Measurements from ENCODE around the gene OSBP2. TPM values are rescaled to one million over a fixed set of nuclear protein-coding genes. Genes with fewer than 3 reads are reported as not detected.

OSBP2 gene
- total RNA-seq, 4 donors from 2014 or later, result 0.60 to 7.5 (median 4.3) TPM

- in situ Hi-C loops (cut with MboI; ENCODE audit: low pct_ligation_motif_present in 1 of 4, low pct_unique_long_range_greater_than_20kb in 1 of 4, low sequenced_read_pairs in 3 of 4), result loop anchor here in 2 of 4 donors (5.0 to 10.0 kb wide), 2 partner anchors 115 to 128 kb away; partner anchors contain the start of gene SLC35E4 (in 1 of the 2)
- H3K4me1 ChIP-seq, result no peaks in the 10 kb centered on the region
- WGBS, 2 donors (ENCODE audit: low coverage in 1 of 2), result 23 to 43% methylated on average over 1 of the region's 1 CpG
Measured at GRCh38 chr22:30752771-30753170, 58.1 kb downstream of the OSBP2 start.

GRCh38 chr22:30753701-30754100 lies 59.0 kb downstream of the OSBP2 start:
- no peak for DNase-seq
- TF ChIP-seq POLR2AphosphoS5 (IDR thresholded peaks at IDR 0.05) (no peak), POLR2A (IDR thresholded peaks at IDR 0.05) (no peak), CTCF (IDR thresholded peaks at IDR 0.05) (no peak), EP300 (IDR thresholded peaks at IDR 0.05; ENCODE audit: low read depth) (no peak)
- 76 to 100% methylated on average over 1 to 2 of the region's 2 CpGs for WGBS, 2 donors (ENCODE audit: low coverage in 1 of 2)
- H3K4me3 ChIP-seq, result no peak overlapping the region
- H3K9me3 ChIP-seq, result no peaks in the 10 kb centered on the region
- H3K4me1 ChIP-seq, result no peaks in the 10 kb centered on the region
- intact Hi-C loops (cut with DNase I; ENCODE audit: low total_unique reads) (no loop called here), in situ Hi-C loops (cut with MboI; ENCODE audit: low pct_ligation_motif_present in 1 of 4, low pct_unique_long_range_greater_than_20kb in 1 of 4, low sequenced_read_pairs in 3 of 4) (loop anchor here in 2 of 4 donors (5.0 to 10.0 kb wide), 2 partner anchors 116 to 129 kb away; partner anchors contain the start of gene SLC35E4 (in 1 of the 2))
- no peak overlapping the region for H3K27ac ChIP-seq
- no peaks in the 10 kb centered on the region for H3K36me3 ChIP-seq
- no peaks in the 10 kb centered on the region for H3K27me3 ChIP-seq

More at GRCh38 chr22:30752771-30753170, 58.1 kb downstream of the OSBP2 start:
- DNase-seq, result no peak
- Histone ChIP-seq H3K27me3 (no peaks in the 10 kb centered on the region), H3K4me3 (no peak overlapping the region), H3K27ac (no peak overlapping the region), H3K9me3 (no peaks in the 10 kb centered on the region), H3K36me3 (no peaks in the 10 kb centered on the region)
- TF ChIP-seq CTCF (IDR thresholded peaks at IDR 0.05) (no peak), POLR2AphosphoS5 (IDR thresholded peaks at IDR 0.05) (no peak), EP300 (IDR thresholded peaks at IDR 0.05; ENCODE audit: low read depth) (no peak), POLR2A (IDR thresholded peaks at IDR 0.05) (no peak)
- intact Hi-C loops (cut with DNase I; ENCODE audit: low total_unique reads), result no loop called here

- intact Hi-C loops (cut with DNase I; ENCODE audit: low total_unique reads), result no loop called here
Measured at GRCh38 chr22:30754521-30754920, 59.8 kb downstream of the OSBP2 start.

More at GRCh38 chr22:30754521-30754920, 59.8 kb downstream of the OSBP2 start:
- no peaks in the 10 kb centered on the region for H3K27me3 ChIP-seq
- no peaks in the 10 kb centered on the region for H3K36me3 ChIP-seq
- no peaks in the 10 kb centered on the region for H3K4me1 ChIP-seq
- no peaks in the 10 kb centered on the region for H3K9me3 ChIP-seq
- in situ Hi-C loops (cut with MboI; ENCODE audit: low pct_ligation_motif_present in 1 of 4, low pct_unique_long_range_greater_than_20kb in 1 of 4, low sequenced_read_pairs in 3 of 4), result loop anchor here in 2 of 4 donors (5.0 to 10.0 kb wide), 2 partner anchors 117 to 130 kb away; partner anchors contain the start of gene SLC35E4 (in 1 of the 2)
- no peak overlapping the region for H3K4me3 ChIP-seq
- no peak for TF ChIP-seq POLR2A (IDR thresholded peaks at IDR 0.05)
- no peak for TF ChIP-seq POLR2AphosphoS5 (IDR thresholded peaks at IDR 0.05)
- no peak for TF ChIP-seq EP300 (IDR thresholded peaks at IDR 0.05; ENCODE audit: low read depth)
- TF ChIP-seq CTCF (IDR thresholded peaks at IDR 0.05), result no peak
- no peak overlapping the region for H3K27ac ChIP-seq
- WGBS, 2 donors (ENCODE audit: low coverage in 1 of 2), result 91 to 100% methylated on average over 3 to 4 of the region's 4 CpGs
- no peak for DNase-seq
